GM13976 (cell line): ENCODE measurements around the gene RTP4.

Experiments used
- DNase-seq: peaks from one replicate; pipeline ENCODE4 v3.0.0; 2012; ENCODE audit warnings: low spot score
- CTCF ChIP-seq: IDR thresholded peaks from 2 replicates; pipeline ENCODE4 v1.5.1; 2012; ENCODE audit warnings: borderline replicate concordance, mild to moderate bottlenecking; ENCODE audit not compliant: insufficient read depth; ENCODE audit errors: extremely low read depth, missing control alignments, control extremely low read depth
- in situ Hi-C: fragments of 300-500 bp; cut with MboI; formaldehyde crosslinking; loops from one replicate; pipeline ENCODE4 v1.12.0; 2022; ENCODE audit warnings: low sequenced_read_pairs, mixed read lengths, inconsistent platforms; ENCODE audit not compliant: unreplicated experiment

The RTP4 gene

GRCh38 chr3:187383246-187383645, 15.1 kb downstream of the RTP4 start:
- no peak for DNase-seq
- no peak for TF ChIP-seq CTCF
- in situ Hi-C loops, result no loop called here

GRCh38 chr3:187385296-187385695, 17.1 kb downstream of the RTP4 start:
- in situ Hi-C loops, result no loop called here
- TF ChIP-seq CTCF, result no peak
- no peak for DNase-seq

GRCh38 chr3:187396661-187397060, 28.5 kb downstream of the RTP4 start:
- no peak for TF ChIP-seq CTCF
- DNase-seq, result no peak
- in situ Hi-C loops, result no loop called here

GRCh38 chr3:187398955-187399354, 30.8 kb downstream of the RTP4 start:
- no peak for TF ChIP-seq CTCF
- in situ Hi-C loops, result no loop called here
- no peak for DNase-seq

GRCh38 chr3:187400756-187401155, 32.6 kb downstream of the RTP4 start:
- no peak for DNase-seq
- in situ Hi-C loops, result no loop called here
- TF ChIP-seq CTCF, result no peak

- TF ChIP-seq CTCF, result no peak
- no peak for DNase-seq
- in situ Hi-C loops, result no loop called here
These were observed 33.7 kb downstream of the RTP4 start for GRCh38 chr3:187401856-187402255.

GRCh38 chr3:187403768-187404288, 35.6 kb downstream of the RTP4 start:
- DNase-seq, result no peak
- in situ Hi-C loops, result no loop called here
- TF ChIP-seq CTCF, result no peak
